ENCODE data around the gene NFATC1.

Gene NFATC1

DNA sequence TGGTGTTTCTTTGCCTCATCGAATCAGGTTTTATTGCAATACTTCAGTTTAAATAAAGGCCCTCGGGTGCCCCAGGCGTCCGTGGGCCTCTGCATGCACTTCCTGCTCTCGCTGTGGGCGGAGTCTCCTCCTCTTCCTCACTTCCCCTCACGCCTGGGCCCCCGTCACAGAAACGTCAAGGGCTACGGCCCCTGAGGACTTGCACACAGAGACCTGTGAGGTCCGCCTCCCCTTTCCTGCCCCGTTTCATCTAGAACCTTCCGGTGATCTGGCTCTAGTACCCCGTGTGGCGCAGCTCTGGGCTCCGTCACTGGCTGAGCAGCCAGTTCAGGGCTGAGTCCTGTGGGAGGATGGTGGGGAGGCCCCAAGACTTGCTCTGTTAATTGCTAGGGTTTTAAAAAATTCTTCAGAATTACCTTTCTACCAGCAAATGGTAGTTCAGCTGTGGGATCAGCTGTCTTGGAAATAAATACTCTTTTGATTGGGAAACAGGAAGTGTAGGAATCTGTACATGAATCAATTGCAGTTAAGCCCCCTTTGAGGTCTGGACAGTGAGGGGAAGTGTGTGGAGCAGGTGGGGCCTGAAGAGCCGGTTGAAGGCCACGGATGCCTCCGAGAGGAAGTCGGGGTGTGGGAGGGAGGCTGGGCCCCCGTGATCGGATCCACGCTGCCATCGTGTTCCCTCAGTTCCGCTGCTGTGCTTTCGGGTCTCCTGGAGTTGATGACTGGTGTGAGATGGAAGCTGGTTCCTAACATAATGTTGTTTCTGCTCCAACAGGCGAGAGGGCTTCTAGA lies 10.2 kb downstream of the NFATC1 start:
- DNase-seq, result no peak

DNA sequence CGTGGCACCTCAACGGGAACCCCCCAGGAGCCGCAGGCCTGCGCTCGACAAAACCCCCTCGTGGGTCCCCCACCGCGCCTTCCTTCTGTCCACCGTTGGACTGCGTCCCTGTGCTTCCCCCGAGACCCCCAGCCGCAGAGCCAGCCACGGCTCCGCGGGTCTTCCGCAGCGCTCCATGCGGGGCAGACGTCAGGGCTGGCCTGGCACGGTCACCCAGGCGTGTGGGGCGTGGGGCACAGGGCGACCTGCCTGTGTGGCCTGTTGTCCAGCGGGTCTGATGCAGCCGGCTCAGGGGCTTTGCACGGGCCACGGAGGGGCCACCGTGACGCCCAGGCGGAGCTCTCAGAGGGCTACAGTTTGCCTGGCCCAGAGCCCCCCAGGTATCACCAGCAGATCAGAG lies 11.0 kb downstream of the NFATC1 start:
- DNase-seq, result no peak

DNA sequence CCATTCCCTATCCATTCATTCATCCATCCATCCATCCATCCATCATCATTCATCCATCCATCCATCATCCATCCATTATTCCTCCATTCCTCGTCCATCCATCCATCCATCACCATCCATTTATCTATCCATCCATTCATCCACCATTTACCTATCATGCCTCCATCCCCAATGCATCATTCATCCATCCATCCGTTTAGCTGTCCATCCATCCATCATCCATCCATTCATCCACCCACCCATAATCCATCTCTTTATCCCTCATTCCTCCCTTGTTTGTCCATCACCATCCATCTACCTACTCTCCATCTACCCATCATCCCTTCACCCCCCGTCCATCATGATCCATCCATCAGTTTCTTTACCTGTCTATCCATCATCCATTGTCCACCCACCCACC lies 13.6 kb downstream of the NFATC1 start:
- no peak for DNase-seq

DNA sequence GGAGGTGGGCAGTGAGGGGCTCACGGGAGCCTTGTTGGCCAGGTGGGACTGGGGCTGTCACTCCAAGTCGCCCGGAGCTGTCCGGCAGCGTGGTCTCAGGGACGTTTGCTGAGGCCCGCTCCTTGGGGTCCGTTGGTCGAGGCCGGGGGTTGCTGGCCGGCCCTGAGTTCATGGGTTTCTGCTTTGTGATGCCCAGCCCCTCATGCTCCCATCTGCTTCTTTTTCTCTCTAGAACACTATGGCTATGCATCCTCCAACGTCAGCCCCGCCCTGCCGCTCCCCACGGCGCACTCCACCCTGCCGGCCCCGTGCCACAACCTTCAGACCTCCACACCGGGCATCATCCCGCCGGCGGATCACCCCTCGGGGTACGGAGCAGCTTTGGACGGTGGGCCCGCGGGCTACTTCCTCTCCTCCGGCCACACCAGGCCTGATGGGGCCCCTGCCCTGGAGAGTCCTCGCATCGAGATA lies 14.5 kb downstream of the NFATC1 start:
- DNase-seq, result no peak

DNA sequence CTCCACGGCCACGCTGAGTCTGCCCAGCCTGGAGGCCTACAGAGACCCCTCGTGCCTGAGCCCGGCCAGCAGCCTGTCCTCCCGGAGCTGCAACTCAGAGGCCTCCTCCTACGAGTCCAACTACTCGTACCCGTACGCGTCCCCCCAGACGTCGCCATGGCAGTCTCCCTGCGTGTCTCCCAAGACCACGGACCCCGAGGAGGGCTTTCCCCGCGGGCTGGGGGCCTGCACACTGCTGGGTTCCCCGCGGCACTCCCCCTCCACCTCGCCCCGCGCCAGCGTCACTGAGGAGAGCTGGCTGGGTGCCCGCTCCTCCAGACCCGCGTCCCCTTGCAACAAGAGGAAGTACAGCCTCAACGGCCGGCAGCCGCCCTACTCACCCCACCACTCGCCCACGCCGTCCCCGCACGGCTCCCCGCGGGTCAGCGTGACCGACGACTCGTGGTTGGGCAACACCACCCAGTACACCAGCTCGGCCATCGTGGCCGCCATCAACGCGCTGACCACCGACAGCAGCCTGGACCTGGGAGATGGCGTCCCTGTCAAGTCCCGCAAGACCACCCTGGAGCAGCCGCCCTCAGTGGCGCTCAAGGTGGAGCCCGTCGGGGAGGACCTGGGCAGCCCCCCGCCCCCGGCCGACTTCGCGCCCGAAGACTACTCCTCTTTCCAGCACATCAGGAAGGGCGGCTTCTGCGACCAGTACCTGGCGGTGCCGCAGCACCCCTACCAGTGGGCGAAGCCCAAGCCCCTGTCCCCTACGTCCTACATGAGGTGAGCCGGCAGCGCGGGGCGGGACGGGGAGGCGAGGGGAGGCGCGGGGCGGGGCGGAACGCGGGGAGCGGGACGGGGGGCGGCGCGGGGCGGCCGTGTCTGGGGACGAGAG lies 15.2 kb downstream of the NFATC1 start:
- no peak for DNase-seq

DNA sequence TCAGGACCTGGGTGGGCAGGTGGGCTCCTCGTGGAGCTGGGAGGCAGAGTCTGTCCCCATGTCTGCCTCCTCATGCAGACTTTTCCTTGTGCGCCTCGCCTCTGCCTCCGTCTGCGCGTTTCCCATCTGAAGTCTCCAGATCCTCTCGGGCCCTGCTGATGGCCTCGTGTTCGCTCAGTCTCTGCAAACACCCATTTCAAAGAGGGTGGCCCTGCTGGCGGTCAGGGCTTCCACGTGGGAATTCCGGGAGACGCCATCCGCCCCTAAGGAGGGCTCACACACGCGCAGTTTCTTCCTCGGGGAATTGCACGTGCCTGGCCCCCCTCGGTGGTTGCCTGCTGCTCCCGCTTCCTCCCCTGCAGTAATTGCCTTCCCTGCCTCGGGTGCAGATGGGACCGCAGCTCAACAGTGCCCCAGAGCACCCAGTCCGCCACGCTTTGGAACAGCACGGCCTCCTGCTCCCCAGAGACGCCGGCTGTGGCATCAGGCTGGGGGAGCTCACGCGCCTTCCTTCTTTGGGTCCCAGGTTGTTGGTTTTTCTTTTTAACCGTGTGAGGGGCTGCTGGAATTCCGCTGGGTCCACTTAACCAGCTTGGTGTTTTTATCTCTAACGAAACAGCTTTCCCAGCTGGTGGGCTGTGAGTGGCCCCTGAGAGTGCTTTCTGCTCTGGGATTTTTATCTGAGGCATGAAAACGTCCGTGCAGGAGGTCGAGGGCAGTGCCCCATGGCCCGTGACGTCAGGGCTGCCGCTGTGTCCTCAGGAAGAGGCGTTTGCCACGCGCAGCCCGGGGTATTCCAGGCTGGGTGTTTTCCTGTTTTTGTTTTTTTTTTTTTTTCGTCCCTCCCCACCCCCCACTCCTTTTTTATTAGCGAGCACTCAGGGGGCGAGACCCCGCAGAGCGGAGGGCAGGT lies 16.1 kb downstream of the NFATC1 start:
- no peak for DNase-seq

DNA sequence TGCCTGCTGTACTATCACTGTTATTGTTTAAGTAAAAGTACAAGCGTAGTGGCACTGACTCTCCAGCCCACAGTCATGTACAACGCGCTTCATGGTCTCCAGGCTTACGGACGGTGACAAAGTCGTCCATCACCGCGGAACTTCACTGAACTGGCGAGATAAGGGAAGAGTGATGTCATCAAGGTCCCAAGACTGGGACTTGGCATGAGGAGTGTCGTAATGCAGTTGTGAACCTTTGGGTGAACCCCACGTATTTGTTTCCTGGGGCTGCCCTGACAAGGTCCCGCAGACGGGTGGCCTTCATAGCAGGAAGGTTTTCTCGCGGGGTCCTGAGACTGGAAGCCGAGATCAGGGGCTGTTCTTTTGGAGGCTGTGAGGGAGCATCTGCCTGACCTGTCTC lies 17.3 kb downstream of the NFATC1 start:
- DNase-seq, result no peak

DNA sequence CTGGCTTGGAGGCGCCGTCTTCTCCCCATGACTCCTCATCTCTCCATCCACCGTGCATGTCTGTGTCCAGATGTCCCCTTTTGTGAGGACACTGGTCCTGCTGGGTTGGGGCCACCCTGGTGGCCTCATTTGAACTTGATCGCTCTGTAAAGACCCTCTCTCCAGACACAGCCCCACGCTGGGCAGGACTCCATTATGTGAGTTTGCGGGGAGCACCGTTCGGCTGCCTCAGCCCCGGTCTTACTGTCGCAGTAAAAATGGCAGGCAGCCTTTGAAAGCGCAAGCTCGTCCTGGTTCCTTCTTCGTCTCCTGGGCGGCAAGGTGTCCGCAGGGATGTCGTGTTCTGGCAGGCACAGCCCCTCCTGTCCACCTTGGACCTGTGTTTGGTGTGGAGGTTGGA lies 17.7 kb downstream of the NFATC1 start:
- DNase-seq, result no peak

DNA sequence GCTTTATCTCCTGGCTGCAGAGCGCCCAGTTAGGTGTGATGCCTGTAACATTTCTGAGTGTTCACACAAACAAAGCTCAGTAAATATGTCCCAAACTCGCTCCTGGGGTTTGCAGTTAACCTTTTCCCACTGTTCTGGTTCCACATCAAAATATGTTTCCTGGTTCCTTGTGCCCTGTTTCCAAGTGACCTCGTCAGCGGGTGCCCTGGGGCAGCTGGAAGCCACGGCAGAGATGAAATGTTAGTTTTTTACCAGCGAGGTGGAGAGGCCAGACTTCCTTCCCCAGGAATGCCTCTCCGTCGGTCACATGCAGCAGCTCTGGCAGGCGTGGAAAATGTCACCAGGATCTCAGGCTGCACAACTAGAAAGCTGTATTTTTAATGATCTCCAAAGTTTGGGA lies 18.2 kb downstream of the NFATC1 start:
- no peak for DNase-seq

DNA sequence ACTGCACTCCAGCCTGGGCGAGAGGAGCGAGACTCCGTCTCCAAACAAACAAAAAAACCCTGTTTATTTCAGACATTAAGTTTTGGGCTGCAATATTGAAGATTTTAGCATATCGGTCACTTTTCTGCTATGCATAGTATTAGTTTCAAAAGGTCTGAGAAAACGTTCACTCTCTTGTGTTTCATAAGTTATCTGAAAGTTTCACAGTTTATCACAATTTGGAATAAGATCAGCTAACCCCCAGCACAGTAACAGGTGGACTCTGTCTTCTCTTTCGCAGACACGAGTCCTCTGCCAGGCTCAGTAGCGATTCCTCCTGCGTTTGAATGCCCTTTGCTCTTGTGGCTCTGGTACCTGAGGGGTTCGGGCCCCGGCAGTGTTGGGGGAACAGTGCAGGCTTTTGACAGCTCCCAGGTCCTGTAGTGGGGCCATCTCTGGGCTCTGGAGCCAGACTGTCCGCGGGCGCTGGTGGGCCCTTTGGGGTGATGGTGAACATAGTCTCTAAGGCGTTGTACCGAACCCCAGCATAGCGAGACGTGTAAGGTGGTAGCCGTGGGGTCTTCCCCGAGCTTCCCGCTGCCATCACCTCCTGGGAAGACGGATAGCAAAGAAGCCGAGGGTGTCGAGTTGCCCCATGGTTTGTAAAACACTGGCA lies 20.4 kb downstream of the NFATC1 start:
- DNase-seq, result no peak

DNA sequence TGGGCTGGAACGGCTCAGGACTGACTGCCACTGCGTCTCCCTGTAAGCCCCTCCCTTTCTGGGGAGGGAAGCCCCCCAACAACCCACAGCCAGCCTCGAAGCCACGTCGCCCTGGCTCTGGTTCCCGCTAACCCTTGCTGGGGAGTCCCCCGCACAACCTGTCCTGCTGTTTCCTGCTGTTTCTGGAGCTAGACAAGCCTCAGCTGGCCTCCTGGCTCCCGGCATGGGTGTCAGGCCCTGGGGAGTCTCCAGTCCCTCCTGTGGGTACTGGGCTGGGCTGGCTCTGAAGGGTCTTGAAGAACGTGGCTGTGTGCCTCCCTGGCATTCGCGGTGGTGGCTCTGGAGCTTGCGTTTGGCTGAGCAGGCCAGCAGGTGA lies 20.9 kb downstream of the NFATC1 start:
- DNase-seq, result no peak

DNA sequence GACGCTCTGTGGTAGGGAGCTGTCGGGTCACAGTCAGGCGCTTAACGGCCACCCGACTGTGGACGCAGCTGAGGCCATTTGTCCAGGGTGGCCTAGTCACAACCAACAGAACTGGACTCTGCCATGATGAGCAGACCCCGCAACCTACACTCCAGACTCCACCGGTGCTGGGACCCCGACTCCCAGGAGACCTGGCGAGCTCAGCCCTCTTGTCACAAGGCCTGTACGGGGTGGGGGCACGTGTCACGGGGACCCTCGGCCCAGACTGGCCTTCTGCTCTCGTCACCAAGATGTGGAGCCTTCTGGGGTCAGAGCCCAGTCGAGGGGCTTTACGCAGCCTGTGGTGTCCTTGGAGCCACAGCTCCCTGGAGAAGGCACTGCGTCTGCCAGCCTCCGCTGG lies 22.5 kb downstream of the NFATC1 start:
- DNase-seq, result no peak

DNA sequence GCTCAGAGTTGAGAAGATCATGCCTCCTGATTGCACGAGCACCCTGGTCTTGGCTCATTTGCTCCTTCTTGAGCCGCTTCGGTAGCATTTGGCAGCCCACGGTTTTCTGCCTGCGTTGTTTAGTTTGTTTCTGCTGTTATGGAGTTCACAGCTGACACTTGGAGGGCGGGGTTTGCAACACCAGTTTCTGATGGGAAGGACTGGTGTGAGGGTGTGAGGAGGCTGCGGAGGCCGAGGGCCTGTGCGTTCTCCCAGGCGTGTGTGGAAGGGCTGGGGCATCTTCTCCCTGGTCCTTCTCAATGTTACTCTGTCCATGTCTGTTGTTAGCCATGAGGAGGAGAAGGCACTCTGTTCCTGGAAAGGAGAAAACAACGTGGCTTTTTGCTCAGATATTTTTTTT lies 22.9 kb downstream of the NFATC1 start:
- DNase-seq, result no peak

DNA sequence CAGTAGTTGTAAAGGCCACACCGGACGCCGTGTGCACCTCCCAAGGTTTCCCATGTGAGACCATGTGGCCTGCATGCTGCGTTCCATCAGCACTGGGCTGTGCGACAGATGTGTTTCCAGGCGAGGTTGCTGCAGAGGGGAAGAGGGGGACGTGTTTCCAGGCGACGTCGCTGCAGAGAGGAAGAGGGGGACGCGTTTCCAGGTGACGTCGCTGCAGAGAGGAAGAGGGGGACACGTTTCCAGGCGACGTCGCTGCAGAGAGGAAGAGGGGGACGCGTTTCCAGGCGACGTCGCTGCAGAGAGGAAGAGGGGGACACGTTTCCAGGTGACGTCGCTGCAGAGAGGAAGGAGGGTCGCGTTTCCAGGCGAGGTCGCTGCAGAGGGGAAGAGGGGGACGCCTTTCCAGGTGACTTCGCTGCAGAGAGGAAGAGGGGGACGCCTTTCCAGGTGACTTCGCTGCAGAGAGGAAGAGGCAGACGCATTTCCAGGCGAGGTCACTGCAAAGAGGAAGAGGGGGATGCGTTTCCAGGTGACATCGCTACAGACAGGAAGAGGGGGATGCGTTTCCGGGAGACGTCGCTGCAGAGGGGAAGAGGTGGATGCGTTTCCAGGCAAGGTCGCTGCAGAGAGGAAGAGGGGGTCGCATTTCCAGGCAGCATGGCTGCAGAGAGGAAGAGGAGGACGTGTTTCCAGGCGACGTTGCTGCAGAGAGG lies 24.5 kb downstream of the NFATC1 start:
- no peak for DNase-seq

DNA sequence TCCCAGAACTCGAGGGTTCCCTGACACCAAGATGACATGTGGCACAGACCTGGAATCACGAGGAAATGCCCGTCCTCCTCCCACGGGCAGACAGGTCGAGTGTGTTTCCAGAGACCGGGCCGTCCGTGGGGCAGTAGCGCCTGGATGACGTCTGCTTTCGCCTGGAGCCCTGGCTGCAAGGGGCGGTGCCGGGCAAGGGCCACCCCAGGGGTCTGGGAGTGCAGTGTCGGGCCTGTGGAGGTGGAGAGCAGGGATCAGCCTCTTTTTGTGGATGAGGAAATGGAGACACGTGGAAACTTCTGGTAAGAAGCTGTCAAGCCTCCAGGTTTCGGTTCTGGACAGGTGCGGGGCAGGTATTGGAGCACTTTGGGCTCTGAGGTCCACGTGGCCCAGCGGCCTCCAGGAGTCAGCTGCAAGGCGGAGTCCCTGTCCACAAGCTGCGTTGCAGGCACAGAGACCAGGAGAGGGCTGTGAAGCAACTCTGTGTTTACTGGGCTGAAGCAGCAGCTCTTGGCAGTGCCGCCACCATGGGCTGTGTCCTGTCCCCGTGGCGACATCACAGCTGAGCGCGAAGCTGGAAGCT lies 25.6 kb downstream of the NFATC1 start:
- DNase-seq, result no peak

DNA sequence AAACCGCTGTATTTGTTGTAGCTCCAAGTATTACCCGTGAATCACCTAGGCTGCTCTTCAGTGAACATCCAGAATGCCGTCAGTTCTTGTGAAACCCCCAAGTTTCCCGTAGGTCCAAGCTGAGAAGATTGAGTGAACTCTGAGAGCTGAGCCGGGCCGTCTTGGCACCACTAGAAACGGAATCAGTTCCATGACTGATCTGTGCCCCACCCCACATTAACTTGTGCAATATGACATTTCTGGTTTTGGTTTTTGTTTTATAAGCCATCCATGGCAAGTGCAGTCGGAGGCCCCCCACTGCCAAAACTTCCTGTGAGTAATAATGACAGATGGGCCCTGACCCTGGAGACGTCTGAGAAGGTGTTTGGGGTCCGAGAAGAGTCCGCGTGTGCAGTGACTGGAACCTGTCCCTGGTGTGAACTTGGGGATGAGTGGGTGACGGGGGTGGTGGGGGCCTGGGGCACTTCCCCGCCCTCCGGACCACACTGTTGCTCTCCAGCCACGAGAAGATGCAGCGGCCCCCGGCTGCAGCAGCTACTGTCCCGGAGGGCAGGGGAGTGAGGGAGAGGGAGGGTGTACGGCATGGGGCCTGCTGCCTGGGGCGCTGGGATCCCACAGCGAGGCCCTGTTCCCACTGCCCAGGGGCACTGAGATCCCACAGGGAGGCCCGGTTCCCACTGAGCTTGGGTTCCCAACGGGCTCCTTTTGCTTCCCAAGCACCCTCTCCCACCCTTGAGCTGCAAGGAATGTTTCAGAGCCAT lies 26.5 kb downstream of the NFATC1 start:
- no peak for DNase-seq

DNA sequence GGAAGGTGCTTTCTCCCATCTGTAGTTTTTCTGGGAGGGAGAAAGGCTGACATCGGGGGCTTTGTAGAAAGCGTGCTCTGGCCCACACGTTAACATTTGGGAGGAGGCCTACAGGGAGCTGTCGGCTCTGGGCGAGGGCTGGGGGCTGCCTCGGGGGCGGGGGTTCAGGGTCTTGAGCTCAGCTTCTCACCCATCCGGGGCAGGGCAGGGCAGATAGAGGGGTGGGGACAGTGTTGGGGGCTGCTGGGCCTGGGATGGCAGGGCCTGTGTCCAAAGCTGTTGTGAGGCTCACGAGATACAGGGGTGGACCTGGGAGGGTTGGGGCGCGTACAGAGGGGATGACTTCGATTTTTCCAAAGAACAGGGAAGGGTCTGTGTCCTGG lies 27.0 kb downstream of the NFATC1 start:
- DNase-seq, result no peak

DNA sequence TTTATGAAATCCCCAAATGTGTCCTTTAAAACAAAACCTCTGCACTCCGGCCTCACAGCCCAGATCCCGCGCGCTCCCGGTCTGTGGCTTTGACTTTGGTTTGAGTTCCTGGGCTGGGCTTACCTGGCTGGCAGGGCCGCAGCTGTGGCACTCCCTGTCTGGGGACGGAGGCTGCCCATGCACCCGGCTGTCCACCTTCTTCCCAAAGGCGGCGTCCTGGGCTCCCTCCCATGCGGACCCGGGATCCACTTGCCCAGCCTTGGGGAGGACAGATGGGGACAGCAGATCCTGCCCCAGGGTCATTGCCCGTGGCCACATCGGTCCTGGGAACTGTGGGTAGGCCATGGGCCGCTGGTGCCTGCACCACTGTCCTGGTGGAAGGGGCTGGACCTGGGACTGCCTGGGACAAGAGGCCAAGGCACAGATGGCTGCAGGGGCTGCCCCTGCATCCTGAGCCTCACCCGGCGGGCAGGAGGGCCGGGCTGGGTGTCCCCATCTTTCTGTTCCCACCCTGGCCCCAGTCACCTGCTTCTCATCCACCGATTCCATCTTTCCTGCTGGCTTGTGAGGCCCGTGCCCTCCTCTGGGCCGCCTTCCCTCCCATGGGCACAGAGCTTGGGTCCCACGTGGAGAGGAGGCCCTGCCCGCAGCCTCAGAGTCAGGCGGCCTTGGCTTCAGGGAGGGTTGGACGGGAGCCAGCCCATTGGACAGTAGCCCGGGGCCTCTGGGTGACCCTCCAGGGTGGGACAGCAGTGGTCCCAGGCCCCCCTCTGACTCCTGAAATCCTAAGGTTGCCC lies 27.7 kb downstream of the NFATC1 start:
- DNase-seq, result no peak

DNA sequence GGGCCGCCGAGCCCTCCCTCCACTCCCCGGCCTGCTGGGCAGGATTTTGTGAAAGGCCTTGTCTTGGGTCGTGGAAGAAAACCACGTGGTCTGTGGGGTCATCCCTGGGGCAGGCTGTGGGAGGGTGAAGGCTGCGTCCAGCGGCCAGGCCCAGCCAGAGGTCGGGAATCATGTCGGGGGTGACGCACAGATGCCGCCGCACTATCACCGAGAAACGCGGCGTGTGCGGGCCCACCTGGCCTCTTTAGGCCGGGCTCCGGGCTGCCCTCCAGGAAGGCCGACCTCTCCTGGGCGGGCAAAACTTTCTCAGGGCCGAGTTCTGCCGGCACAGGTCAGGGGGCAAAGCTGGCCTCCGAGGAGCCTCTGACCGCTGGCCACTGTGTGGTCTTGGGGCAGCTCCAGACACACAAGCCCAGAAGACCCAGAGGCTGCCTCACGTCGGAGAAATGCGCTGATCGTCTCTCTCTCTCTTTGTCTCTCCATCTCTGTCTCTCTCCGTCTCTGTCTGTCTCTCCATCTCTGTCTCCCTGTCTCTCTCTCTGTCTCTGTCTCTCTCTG lies 28.4 kb downstream of the NFATC1 start:
- DNase-seq, result no peak
